Heart left ventricle (tissue), 13 donors: Measurements from ENCODE around the gene DVL1.

Experiments used
- CTCF ChIP-seq, 12 donors: fragments of 200-600 bp; sonication (generic) in 4 of 12; IDR thresholded peaks; one replicate each; pipeline versions ENCODE4 v1.5.0 to v1.8.0; 2018 to 2022; ENCODE audit warnings: antibody characterized with exemption in 12 of 12, mild to moderate bottlenecking in 5 of 12
- POLR2A ChIP-seq, 2 donors: fragments of 450-650 bp; IDR thresholded peaks; one replicate each; pipeline ENCODE4 v1.6.1; 2017; ENCODE audit warnings: antibody characterized with exemption in 2 of 2, mild to moderate bottlenecking in 2 of 2, moderate library complexity in 2 of 2
- donor health status: ischemic (EF 13 %, LVEDD 7.1; RV severe dilation, severe dysfunction).
- donor health status: DM: no; HTN: yes; CAD: no.
- donor health status: DM: no; HTN: no; CAD: no.
- donor health status: ischemic (EF 25% LVEDD 6.9; RV normal size, moderate dysfunction).
- donor health status: ischemic (EF 25% LVEDD 5.7; RV mildly dilated, moderate dysfunction).
- donor health status: ischemic (EF 35%, LVEDD 5.7; RV mildly dilated, moderate dysfunction).
- donor health status: nonischemic (EF 11% LVEDD 7.7; RV severe dilation, severe dysfunction).
- donor health status: DM: yes; HTN: yes; CAD: no.
- donor health status: PGD.
- donor health status: ischemic (EF 29% LVEDD 5.4; RV normal size, mild dysfunction).
- donor health status: nonischemic (EF 23%, LVEDD 6.1; RV moderate dilation, normal function).

GRCh38 chr1:1297802-1298424 lies 51.3 kb downstream of the DVL1 start:
- no peak for TF ChIP-seq CTCF (IDR thresholded peaks at IDR 0.05)
- TF ChIP-seq POLR2A (IDR thresholded peaks at IDR 0.05): no peak
